ENCODE results near the gene ASIP.

DNA sequence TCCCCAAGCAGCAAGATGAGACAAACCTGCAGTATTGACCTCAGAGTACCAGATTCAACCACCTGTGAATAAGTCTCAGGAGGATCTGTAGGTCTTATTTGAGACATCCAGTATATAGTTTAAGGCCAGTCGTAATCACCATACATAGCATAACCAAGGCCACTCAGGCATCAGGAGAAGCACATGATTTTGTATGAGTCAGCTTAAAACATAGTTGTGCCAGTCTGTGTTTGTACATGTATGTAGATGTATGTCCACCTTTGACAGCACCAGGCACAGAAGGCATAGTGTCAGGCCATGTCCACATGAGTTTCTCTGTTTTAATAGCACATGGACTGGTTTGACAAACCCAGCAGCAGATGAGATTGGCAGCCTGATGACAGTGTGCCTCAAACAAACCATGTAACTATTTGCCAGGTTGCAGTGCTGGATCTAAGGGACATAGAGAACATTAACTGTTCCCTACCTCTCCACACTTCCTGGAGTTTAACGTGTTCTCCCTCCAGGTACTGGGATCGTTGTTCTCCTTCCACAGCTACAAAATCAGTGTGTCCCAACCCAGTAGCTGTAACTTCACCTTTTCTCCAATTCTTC is 8.6 kb upstream of the ASIP start:
- no peak for TF ChIP-seq POLR2A (IDR thresholded peaks at IDR 0.05)
- TF ChIP-seq, protein P1, sequence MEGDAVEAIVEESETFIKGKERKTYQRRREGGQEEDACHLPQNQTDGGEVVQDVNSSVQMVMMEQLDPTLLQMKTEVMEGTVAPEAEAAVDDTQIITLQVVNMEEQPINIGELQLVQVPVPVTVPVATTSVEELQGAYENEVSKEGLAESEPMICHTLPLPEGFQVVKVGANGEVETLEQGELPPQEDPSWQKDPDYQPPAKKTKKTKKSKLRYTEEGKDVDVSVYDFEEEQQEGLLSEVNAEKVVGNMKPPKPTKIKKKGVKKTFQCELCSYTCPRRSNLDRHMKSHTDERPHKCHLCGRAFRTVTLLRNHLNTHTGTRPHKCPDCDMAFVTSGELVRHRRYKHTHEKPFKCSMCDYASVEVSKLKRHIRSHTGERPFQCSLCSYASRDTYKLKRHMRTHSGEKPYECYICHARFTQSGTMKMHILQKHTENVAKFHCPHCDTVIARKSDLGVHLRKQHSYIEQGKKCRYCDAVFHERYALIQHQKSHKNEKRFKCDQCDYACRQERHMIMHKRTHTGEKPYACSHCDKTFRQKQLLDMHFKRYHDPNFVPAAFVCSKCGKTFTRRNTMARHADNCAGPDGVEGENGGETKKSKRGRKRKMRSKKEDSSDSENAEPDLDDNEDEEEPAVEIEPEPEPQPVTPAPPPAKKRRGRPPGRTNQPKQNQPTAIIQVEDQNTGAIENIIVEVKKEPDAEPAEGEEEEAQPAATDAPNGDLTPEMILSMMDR (IDR thresholded peaks at IDR 0.05) = no peak

Measured in right lobe of liver (tissue), 4 donors.